NCI-H1092 (cell line): ENCODE results near the gene MYL7.
"Not testable (repeated sequence)": the region's sequence is repeated elsewhere in the genome, so short reads cannot be mapped to it uniquely, and the experiment has no call there.

Experiments used
- DNase-seq: peaks from one replicate; lab custom pipeline; 2025; lab: John Stamatoyannopoulos, UW

MYL7 gene

DNA sequence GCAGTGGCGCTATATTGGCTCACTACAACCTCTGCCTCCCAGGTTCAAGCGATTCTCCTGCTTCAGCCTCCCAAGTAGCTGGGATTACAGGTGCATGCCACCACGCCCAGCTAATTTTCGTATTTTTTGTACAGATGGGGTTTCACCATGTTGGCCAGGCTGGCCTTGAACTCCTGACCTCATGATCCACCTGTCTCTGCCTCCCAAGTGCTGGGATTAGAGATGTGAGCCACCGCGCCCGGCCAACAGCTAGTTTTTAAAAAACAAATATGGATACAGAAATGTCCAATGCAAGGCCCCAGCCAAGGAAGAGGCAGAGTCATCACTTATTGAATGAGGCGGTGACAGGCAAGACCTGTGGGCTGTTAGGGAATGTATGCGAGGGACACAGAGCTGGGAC is 30.8 kb upstream of the MYL7 start:
- not testable (repeated sequence) for DNase-seq

DNA sequence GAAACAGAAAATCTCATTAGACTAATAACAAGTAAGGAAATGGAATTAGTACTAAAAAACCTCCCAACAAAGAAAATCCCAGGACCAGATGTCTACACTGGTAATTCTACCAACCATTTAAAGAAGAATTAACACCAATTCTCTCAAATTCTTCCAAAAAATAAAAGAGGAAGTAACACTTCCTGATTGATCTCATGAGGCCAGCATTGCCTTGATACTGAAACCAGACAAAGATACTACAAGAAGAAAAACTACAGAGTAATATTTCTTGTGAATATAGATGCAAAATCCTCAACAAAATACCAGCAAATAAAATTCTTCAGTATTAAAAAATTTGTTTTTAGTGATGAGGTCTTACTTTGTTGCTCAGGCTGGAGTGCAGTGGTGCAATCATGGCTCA is 26.8 kb upstream of the MYL7 start:
- DNase-seq: no peak

DNA sequence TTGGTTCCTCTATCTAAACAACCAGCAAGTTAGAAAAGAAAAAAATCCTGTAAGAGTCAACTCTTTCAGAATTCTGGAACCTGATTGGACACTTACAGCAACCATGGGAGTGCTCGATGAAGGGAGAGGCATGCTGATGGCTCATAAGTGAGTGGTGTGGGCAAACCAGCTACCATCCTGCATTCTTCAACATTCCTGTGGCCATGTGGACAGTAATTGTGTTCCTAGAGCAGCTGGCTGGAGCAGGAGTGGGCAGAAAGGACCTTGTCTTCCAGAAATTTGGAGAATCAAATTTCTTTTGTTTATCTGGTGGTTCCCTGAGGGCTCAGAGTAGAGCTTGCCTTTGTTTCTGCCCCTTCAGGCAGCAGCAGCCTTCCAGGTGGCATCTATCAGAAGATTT is 22.5 kb upstream of the MYL7 start:
- DNase-seq: no peak

DNA sequence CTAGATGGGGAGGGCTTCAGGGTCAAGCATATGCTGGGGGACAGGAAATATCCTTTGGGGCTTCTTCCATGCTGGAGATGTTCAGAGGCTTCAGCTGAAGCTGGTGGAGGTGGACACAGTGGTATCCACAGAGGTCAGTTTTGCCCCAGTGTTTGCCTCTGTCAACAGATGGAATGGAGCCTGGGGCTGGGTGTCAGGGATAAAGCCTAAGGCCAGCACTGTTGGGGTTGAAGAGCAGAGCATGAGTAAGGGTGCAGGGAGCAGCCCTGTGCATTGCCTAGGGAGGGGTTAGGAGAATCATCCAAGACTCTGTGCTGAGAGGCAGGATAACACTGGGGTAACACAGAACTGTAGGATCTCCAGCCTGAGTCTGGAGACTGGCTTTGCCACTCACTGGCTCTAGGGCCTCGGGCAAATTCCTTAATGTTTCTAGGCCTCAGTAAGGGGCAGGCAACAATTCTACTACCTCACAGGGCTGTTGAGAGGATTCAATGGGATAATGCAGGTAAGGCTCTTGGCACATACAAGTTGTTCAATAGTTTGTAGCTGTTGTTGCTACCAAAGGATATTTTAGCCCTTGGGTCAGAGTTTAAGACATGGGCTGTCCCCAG is 21.8 kb upstream of the MYL7 start:
- no peak for DNase-seq

DNA sequence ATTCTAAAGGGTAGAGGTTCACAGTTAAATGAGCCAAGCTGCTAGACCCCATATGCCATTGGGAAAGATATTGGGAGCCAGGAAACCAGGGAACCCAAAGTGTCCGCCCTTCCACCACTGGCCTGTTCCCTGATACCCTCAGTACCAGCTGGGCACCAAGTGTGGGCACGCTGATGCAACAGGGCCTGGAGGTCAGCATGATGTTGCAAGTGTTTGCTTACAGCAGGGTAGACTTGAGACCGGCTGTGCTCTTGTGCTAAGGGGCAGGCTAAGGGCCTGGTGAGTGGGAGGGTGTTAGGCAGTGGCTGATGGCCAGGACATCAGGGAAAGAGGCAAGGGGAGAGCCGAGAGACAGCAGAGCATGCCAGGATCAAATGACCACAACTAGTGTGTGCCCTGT is 21.0 kb upstream of the MYL7 start:
- no peak for DNase-seq

DNA sequence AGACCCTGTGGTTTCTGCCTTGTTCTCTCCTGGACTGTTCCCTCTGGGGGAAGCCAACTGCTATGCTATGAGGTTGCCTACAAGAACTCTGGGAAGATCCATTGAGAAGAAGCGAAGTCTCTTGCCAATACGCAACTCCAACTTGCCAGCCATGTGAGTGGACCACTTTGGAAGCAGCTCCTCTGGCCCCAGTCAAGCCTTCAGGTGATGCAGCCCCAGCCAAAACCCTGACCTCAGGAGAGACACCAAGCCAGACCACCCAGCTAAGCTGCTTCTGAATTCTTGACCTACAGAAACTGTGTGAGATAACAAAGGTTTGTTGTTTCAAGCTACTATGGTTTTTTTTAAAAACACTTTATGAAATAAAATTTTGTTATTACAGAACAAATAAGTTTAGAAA is 20.2 kb upstream of the MYL7 start:
- no peak for DNase-seq

DNA sequence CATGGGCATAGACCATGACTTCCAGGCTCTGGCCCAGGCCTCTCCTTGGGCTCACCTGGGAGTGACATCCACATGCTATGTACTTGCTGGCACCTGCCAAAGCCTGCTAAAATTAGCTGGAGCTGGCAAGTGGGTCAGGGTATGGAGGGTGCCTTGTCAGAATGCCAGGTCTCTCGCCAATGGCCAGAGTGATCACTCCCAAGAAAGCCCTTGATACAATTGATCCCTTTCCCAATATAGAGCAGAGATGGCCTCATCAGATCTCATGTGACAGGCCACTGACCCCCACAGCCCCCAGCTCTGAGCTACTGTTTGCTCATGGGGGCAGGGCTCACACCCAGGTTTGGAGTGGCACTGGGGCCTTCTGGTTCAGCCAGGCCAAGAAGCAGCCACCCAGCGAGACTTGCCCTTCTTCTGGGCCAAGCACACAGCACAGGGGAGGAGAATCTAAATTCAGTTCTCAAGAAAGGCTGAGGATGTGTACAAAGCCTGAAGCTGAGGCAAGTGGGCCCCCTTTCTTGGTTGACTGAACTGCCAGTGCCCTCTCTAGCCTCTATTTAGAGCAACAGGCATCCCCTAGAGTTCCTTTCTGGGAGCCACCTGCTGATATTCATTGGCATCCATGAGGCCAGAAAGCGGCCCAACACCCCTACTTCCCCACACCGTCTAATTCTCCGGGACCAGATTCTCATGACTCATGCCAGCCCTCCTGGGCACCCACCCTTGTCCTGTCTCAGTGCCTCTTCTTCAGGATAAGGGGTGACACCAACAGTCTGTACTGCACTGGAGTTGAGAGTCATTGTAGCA is 18.9 kb upstream of the MYL7 start:
- DNase-seq: no peak

DNA sequence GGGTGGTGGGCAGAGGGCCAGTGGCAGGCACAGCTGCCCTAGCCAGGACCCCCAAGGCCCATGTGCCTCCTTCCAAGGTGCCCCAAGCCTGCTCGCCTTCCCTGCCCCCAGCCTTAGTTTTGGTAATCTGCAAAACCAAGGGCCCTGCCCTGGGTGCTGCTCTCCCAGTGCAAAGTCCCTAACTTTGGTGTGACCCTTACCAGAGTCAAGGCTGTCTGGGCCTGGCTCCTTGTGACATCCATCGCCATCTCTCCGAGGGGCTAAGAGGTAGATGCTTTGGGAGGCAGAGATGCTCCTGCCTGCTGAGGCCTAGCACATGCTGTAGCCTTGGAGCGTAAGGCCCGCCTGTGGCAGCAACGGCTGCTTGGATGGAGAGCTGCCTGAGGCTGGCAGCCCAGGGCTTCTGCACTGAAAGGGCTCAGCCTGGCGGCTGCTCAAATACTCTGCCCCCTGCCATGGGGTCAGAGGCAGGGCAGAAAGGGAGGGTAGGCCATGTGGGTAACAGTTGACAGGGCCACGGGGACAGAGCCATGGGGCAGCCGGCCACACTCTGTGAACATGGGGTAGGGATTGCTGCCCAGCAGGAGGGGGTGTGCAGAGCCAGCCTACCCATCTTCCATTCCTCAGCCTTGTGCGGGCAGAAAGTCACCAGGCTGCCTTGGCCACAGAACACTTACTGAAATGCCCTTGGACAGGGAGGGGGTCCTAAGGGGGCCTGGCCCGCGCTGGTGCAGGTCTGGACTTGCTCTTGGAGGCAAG is 17.9 kb upstream of the MYL7 start:
- no peak for DNase-seq

DNA sequence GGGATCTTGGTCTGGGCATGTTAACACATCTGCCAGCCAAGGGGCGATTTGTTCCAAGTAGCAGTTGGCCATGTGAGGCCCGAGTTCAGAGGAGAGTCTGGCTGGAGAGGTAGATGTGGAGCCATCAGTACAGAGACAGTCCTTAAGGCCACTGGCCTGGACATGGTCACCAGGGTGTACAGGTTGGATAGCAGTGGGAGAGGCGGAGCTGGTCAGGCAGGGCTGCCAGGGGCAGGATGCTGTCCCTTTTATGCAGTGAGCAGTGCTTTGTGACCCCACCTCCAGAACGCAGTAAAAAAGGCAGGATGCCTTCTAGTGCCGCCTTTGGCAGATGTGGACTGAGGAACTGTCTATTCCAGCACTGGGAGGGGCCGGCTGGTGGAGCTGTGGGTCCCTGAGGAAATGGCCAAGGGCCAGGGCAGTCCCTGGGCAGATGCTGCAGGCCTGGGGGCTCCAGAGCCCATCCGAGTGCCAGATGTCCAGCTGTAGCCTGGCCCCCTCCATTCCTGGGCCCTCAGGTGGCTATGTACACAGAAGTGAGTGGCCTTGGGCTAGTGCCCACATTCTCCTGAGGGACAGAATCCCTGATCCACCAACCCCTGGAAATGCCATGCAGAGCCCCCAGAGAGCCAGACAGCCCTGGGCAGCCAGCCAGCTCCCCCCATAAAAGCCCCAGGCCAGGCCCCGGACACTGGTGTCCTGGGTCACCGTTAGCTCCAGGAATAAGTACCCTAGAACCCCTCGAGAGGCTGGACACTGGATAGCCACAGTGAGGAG is 17.2 kb upstream of the MYL7 start:
- peak; percentile 19 for DNase-seq

DNA sequence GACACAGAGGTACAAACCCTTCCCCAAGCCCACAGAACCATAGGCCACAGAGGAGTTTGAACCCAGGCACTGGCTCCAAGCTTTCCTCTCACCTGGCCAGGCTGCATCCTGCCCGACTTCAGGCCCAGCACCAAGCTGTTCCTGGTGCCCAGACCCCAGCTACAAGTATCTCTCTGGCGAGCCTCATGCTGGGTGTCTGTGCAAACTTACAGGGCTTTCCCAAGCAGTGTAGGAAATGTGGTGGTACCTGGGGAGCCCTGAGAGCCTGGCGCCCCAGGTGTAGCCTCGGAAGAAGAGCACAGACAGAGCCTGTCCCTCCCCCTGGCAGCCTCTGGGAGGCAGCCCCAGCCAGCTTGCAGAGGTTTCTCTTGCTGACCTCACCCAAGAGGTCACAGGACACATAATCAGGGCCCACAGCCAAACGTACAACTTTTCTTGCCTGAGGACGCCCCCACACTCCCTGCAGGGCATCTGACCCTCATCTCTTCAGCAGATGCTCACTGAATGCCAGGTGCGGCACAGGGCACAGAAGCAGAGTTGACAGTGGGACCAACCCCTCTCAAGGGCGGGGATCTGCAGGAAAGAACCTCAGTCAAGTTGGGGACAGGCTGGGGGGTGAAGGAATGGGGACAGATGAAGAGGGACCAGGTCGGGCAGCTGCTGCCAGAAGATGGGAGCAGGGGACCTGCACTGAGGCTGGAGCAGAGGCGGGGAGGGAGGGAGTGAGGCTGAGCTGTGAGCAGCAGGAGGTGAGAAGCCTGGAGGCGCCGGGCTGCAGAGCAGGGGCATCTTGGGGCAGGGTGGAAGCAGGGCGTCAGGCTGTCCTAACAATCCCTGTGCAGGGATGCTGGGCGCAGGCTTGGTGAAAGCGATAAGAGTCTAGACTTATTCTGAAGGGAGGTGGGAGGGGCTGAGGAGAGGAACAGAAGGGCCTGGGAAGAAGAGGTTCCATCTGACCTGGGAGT is 16.3 kb upstream of the MYL7 start:
- DNase-seq: no peak

DNA sequence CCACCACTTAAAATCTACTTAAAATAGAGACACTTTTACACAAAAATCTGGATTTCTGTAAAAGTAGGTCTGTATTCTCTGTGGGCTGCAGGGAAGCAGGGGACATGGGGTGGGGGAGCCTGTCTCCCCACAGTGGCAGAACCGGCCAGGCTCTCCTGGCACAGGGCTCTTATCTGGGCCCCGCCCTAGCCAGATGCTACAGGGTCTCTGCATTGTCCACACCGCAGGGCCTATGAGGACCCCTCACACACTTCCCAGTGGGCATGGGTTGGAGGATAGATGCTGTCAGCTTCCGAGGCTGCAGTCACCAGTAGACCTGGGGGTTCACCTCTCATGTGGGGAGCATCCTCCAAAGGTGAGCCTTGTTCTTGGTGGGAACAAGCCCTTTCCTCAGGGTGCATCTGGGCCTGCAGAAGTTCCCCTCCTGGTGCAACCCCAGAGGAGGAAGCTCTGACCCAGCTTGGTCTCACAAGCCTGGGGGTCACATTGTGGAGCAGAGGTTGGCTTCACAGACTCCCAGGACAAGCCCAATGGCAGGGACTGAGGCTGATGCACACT is 15.4 kb upstream of the MYL7 start:
- no peak for DNase-seq

DNA sequence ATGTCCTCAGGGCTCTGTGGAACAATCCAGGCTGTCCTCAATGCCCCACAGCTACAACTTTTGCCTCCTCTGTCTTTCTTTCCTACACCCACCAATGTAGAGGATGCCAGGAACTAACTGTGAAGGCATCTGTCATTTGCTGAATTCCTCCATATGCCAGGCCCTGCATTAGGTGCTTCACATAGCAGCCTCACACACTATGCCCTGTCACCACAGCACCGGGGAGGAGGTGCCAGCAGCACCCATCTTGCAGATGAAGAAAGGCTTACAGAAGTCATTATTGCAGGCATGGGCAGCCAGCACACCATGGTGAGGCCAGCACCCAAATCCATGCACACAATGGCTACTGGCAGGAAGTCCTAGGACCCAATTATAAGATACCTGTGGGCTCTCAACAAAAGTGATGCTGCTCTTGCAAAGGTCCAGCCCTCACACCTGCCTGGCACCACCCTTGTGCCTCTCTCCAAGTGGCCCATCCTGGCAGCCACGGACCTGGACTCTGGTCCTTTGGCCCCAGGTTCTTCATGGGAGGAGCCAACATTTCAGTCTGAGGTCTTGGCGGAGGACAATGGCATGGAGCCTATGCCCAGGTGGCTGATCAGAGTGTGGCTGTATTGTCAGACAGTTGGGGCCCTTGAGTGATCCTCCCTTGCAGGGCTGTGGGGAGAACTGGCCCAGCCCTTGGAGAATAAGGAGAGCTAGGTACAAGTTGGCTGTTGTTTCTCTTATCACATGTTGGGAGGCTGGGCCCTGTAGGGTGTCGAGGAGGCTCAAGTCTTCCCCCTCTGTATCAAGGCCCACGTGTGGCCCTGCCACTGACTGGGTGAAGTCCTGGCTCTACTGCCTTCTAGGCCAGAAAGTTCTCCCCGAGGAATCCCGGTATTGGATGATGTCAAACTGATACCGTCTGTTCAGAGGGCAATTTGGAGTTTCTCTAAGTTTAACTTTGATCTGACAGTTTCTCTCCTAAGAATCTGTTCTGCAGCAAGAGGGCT is 14.4 kb upstream of the MYL7 start:
- no peak for DNase-seq

DNA sequence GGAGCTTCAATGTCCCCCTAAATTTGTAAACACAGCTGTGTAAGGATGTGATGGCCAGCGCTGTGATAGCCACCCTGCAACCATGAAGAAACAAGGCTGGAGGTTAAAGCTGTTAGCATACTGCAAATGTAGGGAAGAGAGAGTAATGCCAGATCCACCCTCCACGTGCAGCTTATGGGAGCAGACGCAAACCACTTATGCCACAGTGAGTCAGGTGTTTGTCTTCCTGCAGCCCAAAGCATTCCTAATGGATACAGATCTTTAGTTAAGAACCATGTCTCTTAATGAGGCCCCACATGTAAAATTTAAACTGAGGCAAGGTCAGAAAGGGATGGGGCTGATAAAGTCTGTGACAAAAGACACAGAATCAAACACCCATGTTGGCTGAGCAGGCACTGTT is 13.6 kb upstream of the MYL7 start:
- DNase-seq: no peak

DNA sequence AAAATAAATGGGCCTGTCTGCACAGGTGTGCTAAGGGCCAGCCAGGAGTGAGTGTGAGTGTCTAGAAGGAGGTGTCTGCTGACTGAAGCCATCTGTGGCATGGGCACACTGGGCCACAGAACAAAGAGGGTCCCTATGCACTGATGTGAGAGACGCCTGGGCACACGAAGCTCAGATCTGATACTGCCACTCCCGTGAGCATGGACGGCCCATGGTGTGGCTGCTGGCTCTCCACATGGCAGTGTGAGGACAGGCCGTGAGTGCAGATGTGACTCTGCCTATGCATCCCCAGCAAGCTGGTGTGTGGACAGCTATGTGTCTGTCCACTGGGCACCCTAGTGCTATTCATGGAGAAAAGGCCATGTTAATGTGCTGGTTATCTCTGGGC is 12.8 kb upstream of the MYL7 start:
- no peak for DNase-seq

DNA sequence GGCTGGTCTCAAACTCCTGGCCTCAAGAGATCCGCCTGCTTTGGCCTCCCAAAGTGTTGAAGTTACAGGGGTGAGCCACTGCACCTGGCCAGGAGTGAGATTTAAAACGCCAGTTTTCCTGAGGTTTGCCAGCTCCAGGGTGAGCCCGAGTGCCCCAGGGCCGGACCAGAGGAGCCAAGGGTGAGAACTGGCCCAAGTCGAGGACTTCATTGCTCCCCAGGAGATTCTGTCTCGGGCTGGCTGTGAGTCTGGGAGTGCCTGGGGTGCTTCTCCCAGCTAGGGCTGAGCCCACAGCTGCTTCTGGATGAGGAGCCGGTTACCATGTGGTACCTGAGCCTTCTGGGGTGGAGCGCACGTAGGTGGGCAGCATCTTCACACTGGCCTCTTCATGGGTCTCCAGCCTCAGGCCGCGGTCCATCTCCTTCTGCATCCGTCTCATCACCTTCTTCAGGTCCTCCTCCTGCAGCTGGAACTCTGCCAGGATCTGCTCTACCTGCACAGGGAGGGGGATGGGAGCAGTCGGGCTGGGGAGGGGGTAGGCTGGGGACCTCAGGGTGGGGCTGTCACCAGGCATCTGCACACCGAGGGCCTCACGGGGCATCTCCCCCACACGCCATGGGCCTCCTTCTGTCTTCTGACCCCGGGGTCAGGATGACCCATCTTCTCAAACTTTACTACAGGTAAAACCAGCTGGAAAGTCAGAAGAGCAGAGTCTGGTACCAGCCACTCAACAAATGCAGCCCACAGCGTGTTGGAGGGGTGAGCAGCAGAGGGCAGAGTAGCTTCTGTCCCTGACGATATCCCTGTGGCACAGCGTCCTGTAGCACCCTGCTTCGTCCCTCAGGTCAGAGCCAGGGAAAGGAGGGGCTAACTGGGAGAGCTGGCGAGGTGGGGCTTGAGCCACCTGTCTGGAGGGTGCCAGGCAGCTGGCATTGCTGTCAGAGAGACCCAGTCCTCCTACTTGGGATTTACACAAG is 12.1 kb upstream of the MYL7 start:
- DNase-seq: no peak

DNA sequence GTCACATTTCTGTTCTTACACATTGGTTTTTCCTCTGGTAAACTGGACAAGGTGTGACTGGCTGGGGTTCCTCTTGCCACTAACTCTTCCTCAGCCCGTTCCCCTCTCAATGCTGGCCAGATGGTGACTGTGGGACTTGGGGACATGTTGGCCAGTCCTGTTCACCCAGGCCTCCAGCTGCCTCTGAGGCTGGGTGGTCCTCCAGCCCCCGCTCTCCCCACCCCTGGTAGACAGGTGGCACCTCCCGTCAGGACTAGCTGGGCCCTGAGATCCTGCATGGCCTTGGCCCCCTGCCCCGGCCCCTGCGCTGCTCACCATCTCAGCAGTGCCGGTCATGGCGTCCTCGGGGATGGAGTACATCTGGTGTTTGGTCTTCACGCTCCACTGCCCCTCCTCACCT is 10.8 kb upstream of the MYL7 start:
- no peak for DNase-seq

DNA sequence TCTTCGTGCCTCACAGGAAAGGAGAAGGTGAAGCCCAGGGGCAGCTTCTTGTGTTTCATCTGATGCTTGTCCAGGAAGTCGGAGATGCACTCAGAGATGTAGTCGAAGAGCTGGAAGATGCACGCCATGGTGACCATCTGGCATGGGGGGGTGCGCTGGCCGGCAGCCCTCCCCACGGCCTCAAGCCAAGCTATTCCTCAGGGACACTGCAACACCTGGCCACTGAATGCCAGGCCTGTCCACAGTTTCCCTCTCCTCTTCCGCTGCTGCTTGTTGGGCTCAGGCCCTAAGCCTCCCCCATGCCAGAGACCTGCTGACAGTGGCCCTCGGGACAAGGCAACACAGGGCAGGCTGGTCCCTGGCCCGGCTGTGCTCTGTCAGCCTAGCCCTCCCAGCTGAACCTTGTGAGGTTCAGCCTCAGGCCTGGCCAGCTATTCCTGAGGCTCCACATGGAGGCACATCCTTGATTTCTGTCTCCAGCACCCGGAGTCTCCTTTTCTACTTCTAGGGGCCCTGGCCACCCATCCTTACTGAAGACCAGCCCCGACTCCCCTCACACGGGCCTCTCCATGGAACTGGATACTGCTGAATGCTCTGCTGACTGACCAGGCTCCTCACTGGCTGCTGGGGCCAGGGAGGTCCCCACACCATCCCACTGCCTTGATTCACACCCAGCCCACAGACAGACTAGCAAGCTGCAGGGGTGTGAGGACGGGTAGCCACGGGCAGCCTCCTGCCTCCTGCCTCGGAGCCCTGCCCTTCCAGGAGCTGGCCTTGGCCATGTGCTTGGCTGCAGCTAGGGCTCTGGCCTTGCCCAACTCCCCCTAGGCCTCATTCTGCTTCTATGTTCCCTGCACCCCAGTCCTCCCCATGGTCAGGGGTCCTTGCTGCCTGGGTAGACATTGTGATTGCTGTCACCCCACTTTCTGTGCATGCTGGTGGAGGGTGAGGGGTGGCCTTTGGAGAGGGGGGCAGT is 10.1 kb upstream of the MYL7 start:
- DNase-seq: no peak
